CD4-positive, alpha-beta T cell treated with Interleukin-6 at 100 ng/mL for 8 hours (primary cell): ENCODE data around the gene WDR54.
"Not testable (repeated sequence)": the region's sequence is repeated elsewhere in the genome, so short reads cannot be mapped to it uniquely, and the experiment has no call there.

ENCODE experiments used
- DNase-seq: peaks from one replicate; pipeline ENCODE4 v3.0.0-alpha.2; 2020; ENCODE audit warnings: mixed read lengths, low spot score

WDR54 gene

DNA sequence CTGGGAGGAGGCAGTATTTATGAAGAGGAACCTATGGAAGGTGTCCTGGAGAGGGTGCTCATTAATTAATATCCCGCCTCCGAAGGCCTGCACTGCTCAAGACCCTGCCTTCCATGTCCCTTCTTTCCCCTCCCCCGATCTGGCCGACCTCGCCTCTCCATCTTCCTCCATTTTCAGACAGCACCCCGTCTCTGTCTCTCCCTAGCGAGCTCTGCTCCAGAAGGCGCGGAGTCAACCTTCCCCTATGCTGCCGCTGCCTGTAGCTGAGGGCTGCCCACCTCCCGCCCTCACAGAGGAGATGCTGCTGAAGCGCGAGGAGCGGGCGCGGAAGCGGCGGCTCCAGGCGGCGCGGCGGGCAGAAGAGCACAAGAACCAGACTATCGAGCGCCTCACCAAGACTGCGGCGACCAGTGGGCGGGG, 35.6 kb downstream of the WDR54 start:
- no peak for DNase-seq

GRCh38 chr2:74457549-74458131, 36.1 kb downstream of the WDR54 start:
- DNase-seq: peak; percentile 78

GRCh38 chr2:74458132-74458937, 36.8 kb downstream of the WDR54 start, which contains the start of gene WBP1:
TSS of gene WBP1 (plus strand) at chr2:74458438. CDS start at chr2:74458603, 165 bp downstream.
- peak; percentile 100 for DNase-seq

- DNase-seq: no peak
Measured at GRCh38 chr2:74458938-74459363, 37.4 kb downstream of the WDR54 start.

- DNase-seq: not testable (repeated sequence)
Measured at GRCh38 chr2:74459503-74460118, 38.1 kb downstream of the WDR54 start.

- not testable (repeated sequence) for DNase-seq
Measured at GRCh38 chr2:74460187-74460586, 38.7 kb downstream of the WDR54 start.

DNA sequence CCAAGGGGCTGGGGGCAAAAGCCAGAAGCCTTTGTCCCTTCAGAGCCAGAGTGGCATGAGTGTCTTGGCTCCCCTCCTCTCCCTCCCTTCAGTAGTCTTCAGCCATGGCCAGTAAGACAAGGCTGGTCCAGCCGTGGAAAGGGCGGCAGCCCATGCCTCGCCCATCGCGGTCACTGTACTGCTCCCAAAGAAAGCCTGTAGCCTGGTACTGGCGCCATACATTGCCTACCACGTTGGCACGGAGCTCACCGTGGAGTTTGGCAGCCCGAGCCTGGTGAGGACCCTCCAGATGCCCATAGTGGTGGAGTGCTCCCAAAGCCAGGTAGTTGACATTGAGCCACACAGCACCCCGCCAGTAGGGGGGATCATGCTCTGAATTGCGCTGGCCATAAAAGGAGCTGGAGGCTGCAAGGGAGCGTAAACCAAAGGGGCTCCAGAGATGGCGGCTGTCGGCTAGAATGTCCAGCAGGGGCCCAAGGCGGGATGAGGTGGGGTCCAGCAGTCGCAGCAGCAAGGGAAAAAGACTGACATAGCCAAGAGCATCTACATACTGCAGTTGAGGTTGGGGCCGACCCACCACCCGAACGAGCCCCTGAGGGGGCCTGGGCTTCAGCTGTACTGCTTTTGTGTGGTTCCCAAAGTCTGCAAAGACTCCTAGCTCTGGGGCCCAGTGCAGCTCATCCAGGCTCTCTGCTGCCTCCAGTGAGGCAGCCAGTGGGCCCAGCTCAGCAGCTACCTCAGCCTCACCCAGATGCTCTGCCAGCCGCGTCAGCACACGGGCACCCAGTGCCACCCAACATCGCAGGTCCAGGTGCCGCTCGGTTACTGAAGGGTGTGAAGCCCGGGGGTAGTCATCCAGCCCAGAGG, 39.9 kb downstream of the WDR54 start:
- no peak for DNase-seq

DNA sequence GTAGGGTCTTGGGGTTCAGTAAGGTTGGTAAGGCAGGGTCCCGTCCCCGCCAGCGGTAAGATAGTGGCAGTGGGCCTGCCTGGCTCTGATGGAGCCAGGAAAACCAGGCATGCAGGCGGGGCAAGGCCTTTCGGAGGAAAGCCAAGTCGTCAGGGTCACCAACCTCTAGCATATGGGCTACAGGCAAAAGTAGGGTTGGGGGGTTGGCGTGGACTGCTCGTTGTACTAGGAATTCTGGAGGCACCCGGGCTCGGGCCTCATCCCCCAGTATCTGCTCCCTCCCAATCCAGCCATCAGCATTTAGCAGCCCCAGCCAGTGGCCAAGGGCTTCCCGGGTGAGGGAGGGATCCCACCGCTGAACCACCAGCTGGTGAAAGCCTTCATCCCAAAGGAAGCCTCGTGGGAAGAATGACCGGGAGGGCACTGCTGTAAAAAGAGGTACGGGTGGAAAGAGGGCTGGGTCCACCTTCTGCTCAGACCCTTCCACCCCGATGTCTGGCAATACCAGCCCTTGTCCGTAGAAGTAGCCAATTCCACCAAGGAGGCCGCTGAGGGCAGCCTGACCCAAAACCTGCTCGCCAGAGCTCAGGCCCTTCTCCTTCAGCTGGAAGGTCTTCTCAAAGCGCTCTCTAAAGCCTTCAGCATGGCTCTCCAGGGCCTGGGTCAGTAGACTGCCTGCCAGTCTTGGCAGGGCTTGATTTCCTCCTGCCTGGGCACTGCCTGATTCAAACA, 40.7 kb downstream of the WDR54 start:
- DNase-seq: no peak

DNA sequence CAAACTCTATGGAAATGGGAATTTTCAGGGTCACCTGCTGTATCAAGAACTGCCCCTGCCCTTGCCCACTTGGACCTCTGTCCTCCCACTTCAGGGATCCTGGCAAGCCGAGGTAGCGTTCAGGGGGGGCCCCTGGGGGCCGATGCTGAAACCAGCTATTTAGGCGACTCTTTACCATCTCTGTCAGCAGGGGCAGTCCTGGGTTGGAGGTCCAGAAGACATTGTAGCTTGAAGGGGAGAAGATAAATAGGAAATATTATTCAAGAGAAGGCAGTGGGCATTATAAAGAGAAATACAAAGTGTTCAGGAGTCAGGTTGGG, 41.2 kb downstream of the WDR54 start:
- DNase-seq: no peak

DNA sequence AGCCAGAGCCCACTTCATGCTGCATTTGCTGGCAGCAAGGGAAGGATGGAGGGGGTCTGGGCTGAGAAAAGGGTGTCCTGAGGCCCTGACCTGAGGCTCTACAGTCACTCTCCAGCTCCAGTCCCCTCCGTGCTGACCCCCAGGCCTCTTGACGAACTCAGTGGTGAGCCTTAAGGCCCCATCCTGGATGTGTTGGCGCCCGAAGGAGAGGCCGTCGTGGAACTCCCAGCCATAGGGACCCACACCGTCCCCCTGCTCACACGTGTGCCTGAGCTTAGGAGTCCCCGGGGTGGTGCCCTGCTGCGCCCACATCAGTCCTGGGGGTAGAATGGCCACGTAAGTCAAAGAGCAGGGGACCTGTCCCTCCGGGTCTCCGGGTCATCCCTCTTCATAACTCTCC, 42.9 kb downstream of the WDR54 start:
- DNase-seq: no peak

- DNase-seq: not testable (repeated sequence)
Measured at GRCh38 chr2:74470742-74471141, 49.2 kb downstream of the WDR54 start.

GRCh38 chr2:74471332-74472065, 50.0 kb downstream of the WDR54 start:
- no peak for DNase-seq

DNA sequence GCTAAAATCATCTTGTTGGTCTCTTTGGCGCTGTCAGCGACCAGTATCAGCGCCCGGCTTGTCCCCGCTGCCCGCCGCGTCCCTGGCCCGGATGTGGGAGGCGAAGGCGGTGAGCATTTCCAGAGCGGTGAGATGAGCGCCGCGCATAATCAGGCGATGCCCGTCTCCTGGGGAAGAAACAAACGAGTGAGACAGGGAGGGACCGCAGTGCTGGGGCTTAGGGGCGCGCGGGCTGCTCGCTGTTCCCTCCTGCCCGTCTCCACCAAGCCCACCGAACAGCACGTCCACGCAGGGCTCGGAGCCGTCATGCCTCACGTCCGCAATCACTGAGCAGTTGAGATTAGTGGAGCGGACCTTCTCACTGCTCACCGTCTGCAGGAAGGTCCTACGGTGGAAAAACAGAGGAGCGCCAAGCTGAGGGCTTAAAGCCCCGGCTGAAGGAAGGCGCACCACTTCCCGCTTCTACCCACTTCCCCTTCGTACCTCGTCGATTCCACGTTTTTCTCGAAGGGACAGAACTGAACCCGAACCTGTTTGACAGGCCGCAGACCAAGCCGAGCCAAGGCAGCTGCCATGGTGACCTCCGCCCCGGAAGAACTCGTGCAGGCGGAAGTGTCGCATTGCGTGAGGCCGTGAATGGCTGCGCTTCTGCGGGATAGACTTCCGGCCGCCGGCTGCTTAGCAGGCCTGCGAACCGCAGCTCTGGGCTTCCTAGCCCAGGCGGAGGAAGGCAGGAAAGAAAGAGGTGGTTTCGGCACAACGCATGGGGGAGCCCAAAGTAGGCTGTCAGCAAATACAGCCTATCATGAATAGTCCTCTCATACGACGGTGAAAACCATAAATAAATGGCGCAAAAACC, 50.8 kb downstream of the WDR54 start, which contains the start of gene MRPL53:
Gene MRPL53 (minus strand): TSS at position 595 of the 859 bp plus-strand sequence. CDS start 20 bp downstream, at position 575.
- DNase-seq: peak; percentile 95

DNA sequence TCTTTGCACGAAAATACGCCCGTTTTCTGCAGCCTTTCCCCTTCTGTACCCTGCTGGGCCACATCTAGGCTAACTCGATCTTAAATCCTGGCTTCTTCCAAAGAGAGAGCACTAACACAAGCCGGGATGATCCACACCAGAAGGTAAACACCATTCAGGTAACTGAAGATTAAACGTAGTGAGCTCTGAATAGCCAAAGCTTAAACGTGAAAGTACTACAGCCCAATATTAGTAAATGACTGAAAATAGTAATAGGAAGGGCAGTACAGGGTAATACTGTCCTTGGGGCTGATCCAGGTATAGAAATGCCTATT, 51.4 kb downstream of the WDR54 start:
- DNase-seq: no peak

DNA sequence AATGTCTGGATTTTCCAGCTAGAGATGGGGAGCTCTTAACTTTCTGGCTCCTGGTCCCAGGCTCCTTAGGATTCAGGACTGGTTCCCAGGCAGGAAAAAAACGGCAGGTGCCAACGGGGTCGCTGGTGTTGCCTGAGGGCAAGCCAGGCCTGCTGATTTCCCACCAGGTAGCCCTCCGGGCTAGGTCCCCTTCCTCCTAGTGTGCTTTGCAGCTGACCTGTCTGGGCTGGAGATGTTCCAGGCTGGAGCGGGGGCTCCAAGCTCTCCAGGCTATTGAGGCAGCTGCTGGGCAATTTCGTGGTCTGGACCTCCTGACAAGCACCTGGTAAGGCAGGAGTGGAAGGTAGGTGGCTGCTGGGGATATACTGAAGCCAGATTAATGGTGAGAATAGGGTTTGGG, 53.0 kb downstream of the WDR54 start:
- DNase-seq: no peak

- no peak for DNase-seq
Measured at GRCh38 chr2:74474899-74475298, 53.4 kb downstream of the WDR54 start.
